ENCODE results near the gene NXT1.

Gene NXT1

DNA sequence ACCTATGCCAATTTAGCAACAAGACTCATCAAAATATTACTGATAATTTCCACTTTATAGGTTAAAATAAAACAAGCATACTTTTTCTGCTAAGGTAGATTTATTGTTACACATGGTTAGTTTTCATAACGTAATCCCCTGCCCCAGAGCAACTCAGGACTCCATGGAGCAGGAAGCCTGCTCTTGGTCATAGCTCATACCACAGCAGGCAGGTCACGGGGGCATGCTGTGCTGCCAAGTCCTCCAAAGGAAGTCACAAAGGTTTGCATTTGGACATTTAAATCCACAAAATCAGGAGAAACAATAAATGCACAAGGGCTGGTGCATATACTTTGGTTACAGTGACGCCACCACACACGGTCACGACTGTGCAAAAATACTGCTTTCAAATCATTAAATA is 23.9 kb downstream of the NXT1 start:
- Histone ChIP-seq H3K27ac (no peak overlapping the region), H3K4me3 (no peak overlapping the region)

GRCh38 chr20:23375827-23376226 is 25.2 kb downstream of the NXT1 start:
- no peak overlapping the region for H3K4me3 ChIP-seq
- H3K27ac ChIP-seq: no peak overlapping the region

- Histone ChIP-seq H3K27ac (no peak overlapping the region), H3K4me3 (no peak overlapping the region)
Observed at GRCh38 chr20:23379772-23380171, 29.2 kb downstream of the NXT1 start.

- no peak overlapping the region for H3K4me3 ChIP-seq
- H3K27ac ChIP-seq: no peak overlapping the region
Observed at GRCh38 chr20:23381876-23382275, 31.3 kb downstream of the NXT1 start.

- Histone ChIP-seq H3K4me3 (no peak overlapping the region), H3K27ac (no peak overlapping the region)
Observed at GRCh38 chr20:23386304-23387117, 35.9 kb downstream of the NXT1 start.

- Histone ChIP-seq H3K4me3 (no peak overlapping the region), H3K27ac (no peak overlapping the region)
Observed at GRCh38 chr20:23387118-23387443, 36.5 kb downstream of the NXT1 start.

DNA sequence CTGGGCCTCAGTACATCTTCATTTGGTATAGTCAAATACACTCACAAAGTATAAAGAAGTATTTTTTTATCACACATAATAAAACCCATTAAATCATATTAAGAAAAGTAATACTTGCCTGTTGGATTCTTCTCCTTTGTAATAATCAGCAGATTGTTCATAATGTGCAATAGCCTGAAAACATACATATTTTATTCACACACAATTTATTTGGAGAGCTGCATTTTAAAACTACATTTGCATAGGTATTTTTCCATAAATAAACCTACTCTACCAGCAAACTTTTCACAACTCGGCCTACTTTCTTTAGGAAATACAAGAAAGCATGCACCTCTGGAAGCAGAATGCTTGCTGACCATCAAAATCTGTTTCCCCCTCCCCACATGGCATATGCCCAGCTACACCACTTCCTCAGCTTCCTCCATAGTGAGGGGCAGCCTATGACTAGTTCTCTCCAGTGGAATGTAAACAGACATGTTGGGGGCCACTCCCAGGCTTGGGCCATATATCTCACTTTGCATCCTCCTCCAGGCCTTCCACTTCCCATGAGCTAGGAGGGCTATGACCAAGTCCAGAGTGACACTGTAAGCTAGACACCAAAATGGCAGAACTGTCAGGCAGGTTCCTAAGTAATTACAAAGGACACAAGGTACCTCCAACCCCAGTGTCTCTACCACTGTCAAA is 39.6 kb downstream of the NXT1 start:
- Histone ChIP-seq H3K4me3 (no peak overlapping the region), H3K27ac (no peak overlapping the region)

- Histone ChIP-seq H3K27ac (no peak overlapping the region), H3K4me3 (no peak overlapping the region)
Observed at GRCh38 chr20:23391707-23392310, 41.2 kb downstream of the NXT1 start.

DNA sequence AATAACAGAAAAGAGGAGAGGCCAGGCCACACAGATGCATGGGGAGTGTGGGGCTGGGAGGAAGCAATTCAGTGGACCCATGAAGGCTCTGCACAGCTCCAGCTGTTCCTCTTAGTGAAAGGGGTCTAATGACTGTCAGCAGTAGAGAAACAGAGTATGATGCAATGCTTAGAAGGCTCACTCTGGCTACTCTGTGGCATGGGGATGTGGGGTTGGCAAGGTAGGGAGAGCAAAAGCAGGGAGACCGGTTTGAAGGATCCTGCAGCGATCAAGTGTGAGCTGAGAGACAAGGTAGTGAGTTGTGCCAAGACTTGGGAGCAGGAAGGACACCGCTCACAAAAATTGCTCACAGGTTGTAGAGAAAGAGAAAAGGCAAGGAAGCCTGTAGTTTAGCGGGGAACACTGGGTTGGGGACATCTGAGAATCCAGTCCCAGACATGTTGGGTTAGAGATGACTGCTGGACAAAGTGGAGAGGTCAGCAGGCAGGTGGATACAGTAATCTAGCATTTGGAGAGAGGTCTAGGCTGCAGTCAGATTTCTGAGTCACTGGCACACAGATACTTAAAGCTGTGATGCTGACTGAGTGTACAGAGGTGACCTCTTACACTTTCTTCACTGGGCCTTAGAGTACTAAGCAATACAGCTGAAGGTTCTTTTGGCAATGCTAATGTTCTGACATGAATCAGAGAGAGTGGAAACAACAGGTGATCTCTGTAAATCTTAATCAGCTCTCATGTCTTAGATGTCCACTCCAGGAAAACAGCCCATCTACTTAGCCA is 43.6 kb downstream of the NXT1 start:
- Histone ChIP-seq H3K27ac (no peak overlapping the region), H3K4me3 (no peak overlapping the region)

DNA sequence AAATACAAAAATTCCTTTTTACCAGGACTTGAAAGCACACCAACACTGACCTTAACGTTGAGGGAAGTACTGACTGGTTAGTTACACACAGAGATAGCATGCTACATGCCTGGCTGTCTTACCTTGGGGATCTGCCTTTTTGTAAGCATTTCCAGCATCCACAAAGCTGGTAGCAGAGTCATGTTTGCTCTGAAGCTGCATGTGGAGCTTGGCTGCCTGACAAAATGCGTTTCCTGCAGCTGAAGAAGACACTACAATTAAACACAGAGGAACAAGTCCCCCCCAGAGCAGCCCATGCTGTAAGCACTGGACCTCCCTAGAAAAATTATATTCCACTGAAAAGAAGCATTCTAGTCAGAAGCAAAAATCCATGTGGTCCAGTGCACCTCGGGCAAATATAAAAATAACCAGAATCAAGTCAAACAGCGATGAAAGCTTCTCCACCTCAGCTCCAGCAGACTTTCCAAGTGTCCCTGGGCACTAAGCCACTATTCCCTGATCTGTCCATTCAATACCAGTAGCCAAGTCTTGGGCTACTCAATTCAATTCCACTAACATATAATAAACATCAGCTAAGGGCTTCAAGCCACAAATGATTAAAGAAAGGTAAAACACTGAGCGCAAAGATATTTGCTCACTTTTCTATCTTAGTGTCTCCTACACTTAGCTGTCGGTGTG is 46.5 kb downstream of the NXT1 start:
- Histone ChIP-seq H3K27ac (no peak overlapping the region), H3K4me3 (no peak overlapping the region)

DNA sequence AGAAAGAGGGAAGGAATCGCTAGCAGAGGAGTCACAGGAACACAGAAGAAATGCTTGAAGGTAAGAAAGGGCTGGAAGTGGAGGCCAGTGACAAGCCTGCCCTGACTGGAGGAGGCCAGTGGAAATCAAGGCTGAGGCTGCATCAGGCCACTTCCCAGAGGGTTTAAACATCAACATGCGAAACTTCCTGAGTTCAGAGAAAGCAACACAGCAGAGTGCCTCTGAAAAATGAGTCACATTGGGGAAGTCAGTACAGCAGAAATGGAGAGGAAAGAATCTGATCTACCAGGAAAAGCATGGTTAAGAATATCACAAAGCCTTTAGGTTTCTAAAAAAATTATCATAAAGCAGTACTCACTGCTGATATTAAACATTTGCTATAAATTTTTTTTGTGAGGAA is 47.4 kb downstream of the NXT1 start:
- Histone ChIP-seq H3K27ac (peak overlapping the region in 2 of 21 experiments; percentile 9 to 45), H3K4me3 (no peak overlapping the region)

GRCh38 chr20:23399568-23400241 is 49.1 kb downstream of the NXT1 start:
- Histone ChIP-seq H3K27ac (peak overlapping the region in 1 of 21 experiments; percentile 26), H3K4me3 (no peak overlapping the region)

- Histone ChIP-seq H3K27ac (no peak overlapping the region), H3K4me3 (no peak overlapping the region)
Observed at GRCh38 chr20:23401051-23401450, 50.5 kb downstream of the NXT1 start.

- Histone ChIP-seq H3K27ac (no peak overlapping the region), H3K4me3 (no peak overlapping the region)
Observed at GRCh38 chr20:23403751-23404150, 53.2 kb downstream of the NXT1 start.

DNA sequence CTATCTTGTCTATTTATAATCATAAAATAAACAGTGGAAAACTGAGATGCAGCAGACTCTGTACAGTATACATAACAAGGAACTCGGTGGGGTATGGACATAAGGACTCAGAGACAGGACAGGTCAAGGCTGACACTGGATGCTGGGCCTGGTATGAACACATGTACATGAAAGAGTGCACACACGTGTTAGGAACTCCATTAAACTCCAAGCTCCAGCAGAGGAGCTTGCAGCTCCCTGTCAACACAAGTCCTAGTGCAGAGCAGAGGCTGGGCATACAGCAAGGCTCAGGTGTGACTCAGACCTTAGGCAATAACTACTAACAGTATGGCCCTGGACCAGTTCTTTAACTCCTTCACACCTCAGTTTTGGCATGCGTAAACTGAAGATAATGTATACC is 53.6 kb downstream of the NXT1 start:
- H3K27ac ChIP-seq: no peak overlapping the region
- no peak overlapping the region for H3K4me3 ChIP-seq
